ENCODE data around the gene CXCR3. TPM values are rescaled to one million over a fixed set of nuclear protein-coding genes. Genes with fewer than 3 reads are reported as not detected.
"Not testable (repeated sequence)": the region's sequence is repeated elsewhere in the genome, so short reads cannot be mapped to it uniquely, and the experiment has no call there.

The CXCR3 gene
- total and polyA plus RNA-seq, 7 experiments from 2014 or later: 0.84 to 70.5 (median 1.5) TPM

DNA sequence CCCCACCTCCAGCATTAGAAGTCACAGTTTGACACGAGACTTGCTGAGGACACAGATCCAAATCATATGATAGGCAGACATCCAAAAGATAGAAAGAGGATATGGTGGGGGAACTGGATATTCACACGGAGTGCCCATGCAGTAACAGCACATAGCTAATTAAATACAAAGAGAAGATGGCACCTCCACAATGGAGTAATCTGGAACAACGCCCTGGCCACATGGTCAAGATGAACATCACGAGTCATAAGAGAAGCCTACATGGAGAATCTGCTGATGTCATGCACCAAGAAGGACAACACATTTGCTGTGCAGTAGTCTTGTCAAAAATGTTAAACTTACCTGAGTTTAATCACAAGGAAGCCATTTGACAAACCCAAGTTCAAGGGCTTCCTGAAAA, 39.0 kb upstream of the CXCR3 start:
- Histone ChIP-seq H3K27me3 (ENCODE audit: control insufficient read depth in 2 of 2, insufficient read depth in 2 of 2, low read length in 2 of 2) (no peaks in the 10 kb centered on the region), H3K36me3 (ENCODE audit: control insufficient read depth in 2 of 3, insufficient read depth in 3 of 3, low read length in 3 of 3) (no peaks in the 10 kb centered on the region), H3K9me3 (ENCODE audit: control insufficient read depth in 2 of 3, low read length in 3 of 3) (no peaks in the 10 kb centered on the region), H3K4me3 (ENCODE audit: low read length) (no peak overlapping the region), H3K4me1 (ENCODE audit: control insufficient read depth in 2 of 2, insufficient read depth in 2 of 2, low read length in 2 of 2) (no peaks in the 10 kb centered on the region), H3K27ac (ENCODE audit: low read depth, low read length) (no peak overlapping the region)
- Mint-ChIP-seq H3K27ac (no peak overlapping the region), H3K9me3 (peaks cover 0 to 6% (median 0%) of the 10 kb centered on the region in 11 donors), H3K4me3 (no peak overlapping the region), H3K4me1 (peaks cover under 1 to 11% (median 2%) of the 10 kb centered on the region in 7 donors), H3K27me3 (peaks cover 0 to 12% (median 0%) of the 10 kb centered on the region in 5 donors), H3K36me3 (no peaks in the 10 kb centered on the region)
- ATAC-seq (no peak), DNase-seq (no peak)
- ChIA-PET CTCF (no interaction called here), POLR2A (no interaction called here)
- intact Hi-C loops (cut with micrococcal nuclease): no loop called here

DNA sequence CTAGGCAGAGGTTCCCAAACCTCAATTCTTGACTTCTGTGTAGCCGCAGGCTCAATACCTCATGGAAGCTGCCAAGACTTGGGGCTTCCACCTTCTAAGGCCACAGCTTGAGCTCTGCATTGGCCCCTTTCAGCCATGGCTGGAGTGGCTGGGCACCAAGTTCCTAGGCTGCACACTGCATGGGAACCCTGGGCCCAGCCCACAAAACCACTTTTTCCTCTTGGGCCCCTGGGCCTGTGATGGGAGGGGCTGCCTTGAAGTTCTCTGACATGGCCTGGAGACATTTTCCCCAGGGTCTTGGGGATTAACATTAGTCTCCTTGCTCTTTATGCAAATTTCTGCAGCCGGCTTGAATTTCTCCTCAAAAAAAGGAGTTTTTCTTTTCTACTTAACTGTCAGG, 35.0 kb upstream of the CXCR3 start:
- ATAC-seq (no peak), DNase-seq (no peak)
- no peaks in the 10 kb centered on the region for H3K9me3 ChIP-seq (ENCODE audit: control insufficient read depth in 2 of 3, low read length in 3 of 3)
- Mint-ChIP-seq H3K27ac (no peak overlapping the region), H3K27me3 (peaks cover 0 to 12% (median 0%) of the 10 kb centered on the region in 5 donors), H3K4me1 (peaks cover 0 to 22% (median 0%) of the 10 kb centered on the region in 7 donors), H3K36me3 (no peaks in the 10 kb centered on the region), H3K9me3 (peaks cover 0 to 6% (median 0%) of the 10 kb centered on the region in 11 donors), H3K4me3 (no peak overlapping the region)
- no peak overlapping the region for H3K27ac ChIP-seq (ENCODE audit: low read depth, low read length)
- intact Hi-C loops (cut with micrococcal nuclease): loop anchor here (2.0 to 5.0 kb wide), 6 partner anchors 31 to 886 kb away; partner anchors contain the start of genes CXCR3 (in 1 of the 2) and OGT (in 1 of the 2)
- no peak overlapping the region for H3K4me3 ChIP-seq (ENCODE audit: low read length)
- ChIA-PET CTCF (no interaction called here), POLR2A (no interaction called here)
- no peaks in the 10 kb centered on the region for H3K36me3 ChIP-seq (ENCODE audit: control insufficient read depth in 2 of 3, insufficient read depth in 3 of 3, low read length in 3 of 3)
- H3K4me1 ChIP-seq (ENCODE audit: control insufficient read depth in 2 of 2, insufficient read depth in 2 of 2, low read length in 2 of 2): peaks cover 0 to 5% of the 10 kb centered on the region in 2 donors
- no peaks in the 10 kb centered on the region for H3K27me3 ChIP-seq (ENCODE audit: control insufficient read depth in 2 of 2, insufficient read depth in 2 of 2, low read length in 2 of 2)

DNA sequence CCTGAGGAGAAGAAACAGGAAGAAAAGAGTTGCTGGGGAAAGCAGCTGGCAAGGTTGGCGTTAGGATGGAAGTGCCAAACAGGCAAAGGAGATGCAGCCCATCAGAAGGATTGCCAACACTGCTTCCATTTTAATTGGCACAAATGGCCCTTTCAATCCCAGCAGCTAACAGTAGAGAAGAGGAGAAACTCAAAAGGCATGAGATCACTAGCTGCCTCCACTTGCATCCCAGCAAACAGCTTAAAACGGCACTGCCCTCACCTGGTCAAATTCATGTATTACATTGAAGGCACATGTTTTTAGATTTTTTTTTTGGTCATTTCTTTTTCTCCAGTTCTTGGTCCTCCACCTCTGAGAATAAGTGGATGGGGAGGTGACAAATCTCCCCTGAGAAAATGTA, 34.1 kb upstream of the CXCR3 start:
- Mint-ChIP-seq H3K4me1 (peaks cover 0 to 26% (median 0%) of the 10 kb centered on the region in 7 donors), H3K4me3 (no peak overlapping the region), H3K27ac (peak overlapping the region in 1 of 9 donors; percentile 25), H3K9me3 (peaks cover 0 to 6% (median 0%) of the 10 kb centered on the region in 11 donors), H3K27me3 (peaks cover 0 to 12% (median 0%) of the 10 kb centered on the region in 5 donors), H3K36me3 (no peaks in the 10 kb centered on the region)
- Histone ChIP-seq H3K36me3 (ENCODE audit: control insufficient read depth in 2 of 3, insufficient read depth in 3 of 3, low read length in 3 of 3) (no peaks in the 10 kb centered on the region), H3K4me1 (ENCODE audit: control insufficient read depth in 2 of 2, insufficient read depth in 2 of 2, low read length in 2 of 2) (peaks cover 0 to 5% of the 10 kb centered on the region in 2 donors), H3K27ac (ENCODE audit: low read depth, low read length) (no peak overlapping the region), H3K9me3 (ENCODE audit: control insufficient read depth in 2 of 3, low read length in 3 of 3) (no peaks in the 10 kb centered on the region), H3K4me3 (ENCODE audit: low read length) (no peak overlapping the region), H3K27me3 (ENCODE audit: control insufficient read depth in 2 of 2, insufficient read depth in 2 of 2, low read length in 2 of 2) (no peaks in the 10 kb centered on the region)
- peak in 7 of 9 donors; percentile 19 to 59 (median 48) for DNase-seq
- intact Hi-C loops (cut with micrococcal nuclease): loop anchor here (1.0 to 5.0 kb wide), 8 partner anchors 30 to 885 kb away; partner anchors contain the start of genes CXCR3 (in 1 of the 2) and OGT (in 1 of the 2)
- peak; percentile 75 for ATAC-seq
- POLR2A ChIA-PET: interaction anchor here (0.6 kb wide), 1 partner anchor 58 kb away, joined by 3 read pairs; no protein-coding TSS in a partner anchor
- CTCF ChIA-PET: interaction anchor here (0.7 to 1.9 kb wide), 5 partner anchors 10 to 299 kb away, joined by 3 to 6 read pairs (median 4); no protein-coding TSS in a partner anchor

DNA sequence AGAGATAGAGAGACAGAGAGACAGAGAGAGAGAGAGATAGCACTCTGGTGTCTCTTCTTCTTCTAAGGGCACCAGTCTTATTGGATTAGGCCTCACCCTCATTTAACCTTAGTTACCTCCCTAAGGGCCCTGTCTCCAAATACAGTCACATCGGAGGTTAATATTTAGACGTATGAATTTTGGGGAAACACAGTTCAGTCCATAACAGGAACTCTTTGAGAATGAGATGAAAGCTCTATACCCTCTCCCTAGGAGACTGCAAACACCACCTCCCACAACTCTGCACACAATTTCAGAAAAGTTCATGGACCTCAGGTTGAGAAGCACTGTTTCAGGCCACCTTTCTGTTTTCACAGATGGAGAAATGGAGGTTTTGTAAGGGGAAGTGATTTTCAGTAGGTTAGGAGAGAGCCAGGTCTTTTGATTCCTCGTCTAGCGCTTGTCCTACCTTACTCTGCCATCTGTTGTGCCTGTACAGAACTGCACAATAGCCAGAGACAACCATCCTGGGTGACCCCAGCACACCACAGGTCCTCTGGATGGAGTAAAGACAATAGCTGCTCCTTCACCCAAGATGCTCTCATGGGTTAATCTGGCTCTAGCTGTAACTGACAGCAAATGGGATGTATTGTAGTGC, 32.1 kb upstream of the CXCR3 start:
- ATAC-seq (peak; percentile 64), DNase-seq (peak in 1 of 9 donors; percentile 20)
- H3K4me1 Mint-ChIP-seq: peaks cover 0 to 20% (median 0%) of the 10 kb centered on the region in 7 donors
- no peaks in the 10 kb centered on the region for H3K36me3 Mint-ChIP-seq
- Histone ChIP-seq H3K36me3 (ENCODE audit: control insufficient read depth in 2 of 3, insufficient read depth in 3 of 3, low read length in 3 of 3) (no peaks in the 10 kb centered on the region), H3K9me3 (ENCODE audit: control insufficient read depth in 2 of 3, low read length in 3 of 3) (no peaks in the 10 kb centered on the region), H3K27me3 (ENCODE audit: control insufficient read depth in 2 of 2, insufficient read depth in 2 of 2, low read length in 2 of 2) (no peaks in the 10 kb centered on the region), H3K4me1 (ENCODE audit: control insufficient read depth in 2 of 2, insufficient read depth in 2 of 2, low read length in 2 of 2) (peaks cover 0 to 5% of the 10 kb centered on the region in 2 donors), H3K27ac (ENCODE audit: low read depth, low read length) (no peak overlapping the region), H3K4me3 (ENCODE audit: low read length) (no peak overlapping the region)
- intact Hi-C loops (cut with micrococcal nuclease): loop anchor here (5.0 kb wide), 3 partner anchors 68 to 883 kb away; no protein-coding TSS in a partner anchor
- CTCF ChIA-PET: interaction anchor here (0.8 to 1.9 kb wide), 4 partner anchors 28 to 87 kb away, joined by 4 to 6 read pairs (median 4); no protein-coding TSS in a partner anchor
- no peaks in the 10 kb centered on the region for H3K9me3 Mint-ChIP-seq
- POLR2A ChIA-PET: interaction anchor here (0.5 kb wide), 2 partner anchors 218 to 253 kb away, joined by 3 to 4 read pairs; no protein-coding TSS in a partner anchor
- H3K27ac Mint-ChIP-seq: peak overlapping the region in 1 of 9 donors; percentile 20
- H3K4me3 Mint-ChIP-seq: no peak overlapping the region
- H3K27me3 Mint-ChIP-seq: peaks cover 0 to 4% (median 0%) of the 10 kb centered on the region in 5 donors

DNA sequence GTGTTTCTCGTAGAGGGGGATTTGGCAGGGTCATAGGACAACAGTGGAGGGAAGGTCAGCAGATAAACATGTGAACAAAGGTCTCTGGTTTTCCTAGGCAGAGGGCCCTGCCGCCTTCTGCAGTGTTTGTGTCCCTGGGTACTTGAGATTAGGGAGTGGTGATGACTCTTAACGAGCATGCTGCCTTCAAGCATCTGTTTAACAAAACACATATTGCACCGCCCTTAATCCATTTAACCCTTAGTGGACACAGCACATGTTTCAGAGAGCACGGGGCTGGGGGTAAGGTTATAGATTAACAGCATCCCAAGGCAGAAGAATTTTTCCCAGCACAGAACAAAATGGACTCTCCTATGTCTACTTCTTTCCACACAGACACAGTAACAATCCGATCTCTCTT, 26.1 kb upstream of the CXCR3 start:
- H3K36me3 ChIP-seq (ENCODE audit: control insufficient read depth in 2 of 3, insufficient read depth in 3 of 3, low read length in 3 of 3); ATAC-seq; H3K36me3 Mint-ChIP-seq; H3K27me3 ChIP-seq (ENCODE audit: control insufficient read depth in 2 of 2, insufficient read depth in 2 of 2, low read length in 2 of 2); H3K27ac ChIP-seq (ENCODE audit: low read depth, low read length); DNase-seq; H3K27ac Mint-ChIP-seq; intact Hi-C loops (cut with micrococcal nuclease); H3K9me3 ChIP-seq (ENCODE audit: control insufficient read depth in 2 of 3, low read length in 3 of 3); H3K4me3 ChIP-seq (ENCODE audit: low read length); H3K4me1 ChIP-seq (ENCODE audit: control insufficient read depth in 2 of 2, insufficient read depth in 2 of 2, low read length in 2 of 2); H3K27me3 Mint-ChIP-seq; POLR2A ChIA-PET; H3K4me3 Mint-ChIP-seq; H3K9me3 Mint-ChIP-seq; CTCF ChIA-PET: not testable (repeated sequence)
- peaks cover 3 to 13% (median 5%) of the 10 kb centered on the region in 7 donors for H3K4me1 Mint-ChIP-seq

DNA sequence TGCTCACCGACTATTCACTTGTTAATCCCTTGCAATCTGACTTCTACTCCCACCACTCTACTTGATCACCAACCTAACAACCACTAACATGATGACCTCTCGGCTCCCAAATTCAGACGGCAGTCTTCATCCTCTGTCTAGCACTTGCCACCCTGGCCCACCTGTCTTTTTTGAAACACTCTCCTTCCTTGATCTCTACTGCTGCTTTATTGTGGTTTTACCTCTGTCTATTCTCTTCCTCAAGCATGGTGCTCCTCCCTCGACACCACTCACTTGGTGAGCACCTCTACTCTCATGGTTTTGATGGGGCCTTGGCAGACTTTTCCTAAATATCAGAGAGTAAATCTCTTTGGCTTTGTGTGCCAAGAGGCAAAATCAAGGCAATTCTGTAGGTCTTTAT, 21.7 kb upstream of the CXCR3 start:
- no peaks in the 10 kb centered on the region for H3K9me3 Mint-ChIP-seq
- DNase-seq (peak in 4 of 9 donors; percentile 25 to 40 (median 26)), ATAC-seq (peak; percentile 66)
- CTCF ChIA-PET: no interaction called here
- H3K4me3 Mint-ChIP-seq: no peak overlapping the region
- Histone ChIP-seq H3K27me3 (ENCODE audit: control insufficient read depth in 2 of 2, insufficient read depth in 2 of 2, low read length in 2 of 2) (no peaks in the 10 kb centered on the region), H3K4me1 (ENCODE audit: control insufficient read depth in 2 of 2, insufficient read depth in 2 of 2, low read length in 2 of 2) (peaks cover 15 to 26% of the 10 kb centered on the region in 2 donors), H3K36me3 (ENCODE audit: control insufficient read depth in 2 of 3, insufficient read depth in 3 of 3, low read length in 3 of 3) (no peaks in the 10 kb centered on the region), H3K4me3 (ENCODE audit: low read length) (no peak overlapping the region), H3K27ac (ENCODE audit: low read depth, low read length) (no peak overlapping the region), H3K9me3 (ENCODE audit: control insufficient read depth in 2 of 3, low read length in 3 of 3) (no peaks in the 10 kb centered on the region)
- intact Hi-C loops (cut with micrococcal nuclease): no loop called here
- POLR2A ChIA-PET: interaction anchor here (1.0 kb wide), 1 partner anchor 25 kb away, joined by 3 read pairs; no protein-coding TSS in a partner anchor
- peaks cover 0 to 2% (median 0%) of the 10 kb centered on the region in 5 donors for H3K36me3 Mint-ChIP-seq
- H3K4me1 Mint-ChIP-seq: peaks cover 3 to 19% (median 17%) of the 10 kb centered on the region in 7 donors
- no peak overlapping the region for H3K27ac Mint-ChIP-seq
- no peaks in the 10 kb centered on the region for H3K27me3 Mint-ChIP-seq
